GM18517 (cell line): Measurements from ENCODE around the gene IDUA.
"Not testable (repeated sequence)": the region's sequence is repeated elsewhere in the genome, so short reads cannot be mapped to it uniquely, and the experiment has no call there.

Experiments
- ATAC-seq: cut with Tn5 transposase; IDR thresholded peaks from one replicate; pipeline ENCODE4 v1.9.1; 2021; ENCODE audit warnings: mild to moderate bottlenecking, moderate library complexity; ENCODE audit not compliant: unreplicated experiment

IDUA gene

GRCh38 chr4:966266-967112, 20.4 kb upstream of the IDUA start:
- no peak for ATAC-seq

DNA sequence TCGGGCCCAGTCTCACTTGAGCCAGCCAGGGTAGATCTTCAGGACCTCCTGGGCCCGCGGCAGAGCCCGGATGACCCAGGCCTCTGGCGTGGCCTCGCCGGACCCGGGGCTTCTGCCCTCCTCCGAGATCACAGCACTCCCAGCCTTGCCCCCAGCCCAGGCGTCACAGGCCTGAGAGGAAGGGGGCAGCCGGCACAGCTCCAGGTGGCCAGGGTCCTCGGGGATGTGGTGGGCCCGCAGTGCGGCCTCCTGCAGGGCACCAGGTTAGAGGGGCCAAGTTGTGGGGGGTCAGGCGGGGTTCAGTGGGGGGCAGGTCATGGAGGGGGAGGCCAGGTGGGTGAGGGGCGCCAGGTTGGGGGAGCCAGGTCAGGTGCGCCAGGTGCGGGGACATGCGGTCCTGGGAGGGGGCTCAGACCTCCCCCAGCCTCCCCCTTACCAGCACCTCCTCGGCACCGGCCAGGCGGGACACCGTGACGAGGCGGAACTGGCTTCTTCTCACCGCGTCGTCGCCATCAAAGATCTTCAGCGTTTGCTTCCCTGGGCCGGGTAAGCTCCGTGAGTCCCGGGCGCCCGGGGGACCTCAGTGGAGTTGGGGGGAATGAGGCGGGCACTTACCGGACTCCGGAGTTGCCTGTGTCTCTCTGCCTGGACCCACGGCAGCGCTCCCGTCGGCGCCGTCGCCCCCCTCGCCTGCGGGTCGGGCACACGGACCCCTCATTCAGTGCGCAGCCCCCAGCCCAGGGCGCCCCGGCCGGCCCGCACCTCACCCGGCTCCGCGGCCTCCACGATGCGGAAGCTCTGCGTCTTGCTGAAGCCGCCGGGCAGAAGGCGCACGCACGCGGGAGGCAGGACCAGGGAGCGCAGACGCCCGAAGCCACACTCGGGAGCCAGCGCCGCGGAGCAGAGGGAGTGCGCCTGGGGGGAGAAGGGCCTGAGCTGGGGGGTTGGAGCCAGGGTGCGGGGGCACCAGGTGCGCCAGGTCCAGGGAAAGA, 19.4 kb upstream of the IDUA start:
- no peak for ATAC-seq

GRCh38 chr4:968221-968620, 18.6 kb upstream of the IDUA start:
- ATAC-seq = no peak

- ATAC-seq = no peak
These were observed 18.0 kb upstream of the IDUA start for GRCh38 chr4:968621-969394.

GRCh38 chr4:970046-970745, 16.6 kb upstream of the IDUA start:
- ATAC-seq = no peak

- no peak for ATAC-seq
These were observed 15.9 kb upstream of the IDUA start for GRCh38 chr4:970854-971520.

- no peak for ATAC-seq
These were observed 15.0 kb upstream of the IDUA start for GRCh38 chr4:971666-972500.

GRCh38 chr4:972651-973424, 14.0 kb upstream of the IDUA start:
- ATAC-seq = no peak

GRCh38 chr4:973431-974397, 13.1 kb upstream of the IDUA start, which contains the start of gene DGKQ:
Gene DGKQ, minus strand, starts transcription at chr4:973569. Its CDS starts 87 bp downstream, at chr4:973482.
- ATAC-seq = no peak

DNA sequence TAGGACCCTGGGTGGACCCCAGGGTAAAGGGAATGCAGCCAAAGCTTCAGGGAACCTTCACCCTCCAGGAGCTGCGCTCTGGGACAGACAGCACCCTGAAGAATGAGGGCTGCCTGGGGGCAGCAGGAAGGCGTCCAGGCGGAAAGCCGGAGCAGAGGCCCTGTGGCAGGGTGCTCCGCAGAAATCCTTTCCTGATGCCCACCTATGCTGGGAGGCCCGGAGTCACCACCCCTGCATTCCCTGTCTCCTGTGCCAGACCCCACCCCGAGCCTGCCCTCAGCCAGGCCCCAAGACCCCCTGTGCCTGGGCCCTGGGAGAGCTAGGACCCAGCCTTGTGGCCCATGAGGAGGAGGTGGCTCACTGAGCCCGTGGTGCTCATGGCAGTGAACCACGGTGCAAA, 12.2 kb upstream of the IDUA start:
- ATAC-seq = no peak

DNA sequence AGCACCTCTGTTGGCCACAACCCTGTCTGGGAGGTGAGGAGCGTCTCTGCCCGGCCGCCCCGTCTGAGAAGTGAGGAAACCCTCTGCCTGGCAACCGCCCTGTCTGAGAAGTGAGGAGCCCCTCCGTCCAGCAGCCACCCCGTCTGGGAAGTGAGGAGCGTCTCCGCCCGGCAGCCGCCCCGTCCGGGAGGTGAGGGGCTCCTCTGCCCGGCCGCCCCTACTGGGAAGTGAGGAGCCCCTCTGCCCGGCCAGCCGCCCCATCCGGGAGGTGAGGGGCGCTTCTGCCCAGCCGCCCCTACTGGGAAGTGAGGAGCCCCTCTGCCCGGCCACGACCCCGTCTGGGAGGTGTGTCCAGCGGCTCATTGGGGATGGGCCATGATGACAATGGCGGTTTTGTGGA, 10.8 kb upstream of the IDUA start:
- ATAC-seq = not testable (repeated sequence)

GRCh38 chr4:978957-979701, 7.7 kb upstream of the IDUA start:
- ATAC-seq = no peak

GRCh38 chr4:982291-982690, 4.6 kb upstream of the IDUA start:
- no peak for ATAC-seq

DNA sequence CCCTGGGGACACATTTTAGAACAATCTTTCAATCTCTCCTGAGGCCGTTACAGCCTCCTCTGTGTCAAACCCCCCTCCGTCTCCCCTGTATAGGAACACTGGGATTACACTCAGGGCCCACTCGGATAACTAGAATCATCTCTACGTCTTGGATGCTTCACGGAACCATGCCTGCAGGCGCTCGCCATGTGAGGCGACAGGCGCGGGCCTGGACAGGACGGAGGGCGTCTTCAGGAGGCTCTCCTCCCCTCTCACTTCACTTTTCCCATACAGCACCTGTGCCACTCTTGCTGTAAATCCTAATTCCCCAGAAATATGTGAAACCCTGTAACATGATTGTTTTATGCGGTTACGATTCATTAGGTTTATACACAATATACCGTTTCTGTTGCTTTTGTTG, 4.0 kb upstream of the IDUA start:
- ATAC-seq = no peak

GRCh38 chr4:984336-985054, 2.3 kb upstream of the IDUA start:
- no peak for ATAC-seq
